IMR-90 (cell line): ENCODE results near the gene TMEM143. TPM values are rescaled to one million over a fixed set of nuclear protein-coding genes. Genes with fewer than 3 reads are reported as not detected.

Source experiments
- ATAC-seq: fragments of 200-7000 bp; cut with Tn5 transposase; 2 replicates; pipeline ENCODE4 v1.9.1; 2020; ENCODE audit warnings: low read depth, mild to moderate bottlenecking, moderate library complexity
- BruUV-seq: library from RNA; stranded (reverse); fragments of 400-500 nt; replicated peaks from 2 replicates; lab custom pipeline; 2021; lab: Mats Ljungman, UMichigan
- CTCF ChIA-PET: fragments of 300-600 bp; formaldehyde crosslinking; extraction: SDS; loops from one replicate; lab custom pipeline; 2021; ENCODE audit warnings: antibody characterized with exemption; lab: Yijun Ruan, JAX
- POLR2A ChIA-PET: fragments of 300-600 bp; sonication (Branson Sonifier 250); formaldehyde crosslinking; loops from one replicate; lab custom pipeline; 2022; ENCODE audit warnings: antibody characterized with exemption; ENCODE audit not compliant: unreplicated experiment; lab: Charles Lee
- DNase-seq: peaks from one replicate; pipeline ENCODE4 v3.0.0; 2013
- H2AFZ ChIP-seq: replicated peaks from 2 replicates; pipeline ENCODE3; 2013; ENCODE audit warnings: low read length, mild to moderate bottlenecking; ENCODE audit not compliant: poor library complexity
- H2AK5ac ChIP-seq: 2 replicates; pipeline ENCODE4 v1.6.1; 2013; ENCODE audit warnings: low read depth, low read length, inconsistent platforms
- H2AK9ac ChIP-seq: replicated peaks from 2 replicates; pipeline ENCODE3; 2013; ENCODE audit warnings: mild to moderate bottlenecking, low read depth, low read length, moderate library complexity; ENCODE audit not compliant: poor library complexity
- H2BK120ac ChIP-seq: 2 replicates; pipeline ENCODE4 v1.6.1; 2013; ENCODE audit warnings: low read depth, low read length, inconsistent platforms
- H2BK15ac ChIP-seq: 3 replicates; pipeline ENCODE4 v1.6.1; 2013; ENCODE audit warnings: low read depth, low read length, inconsistent platforms
- H2BK20ac ChIP-seq: 2 replicates; pipeline ENCODE4 v1.6.1; 2013; ENCODE audit warnings: low read depth, mild to moderate bottlenecking, inconsistent platforms, low read length, moderate library complexity
- H2BK5ac ChIP-seq: 2 replicates; pipeline ENCODE4 v1.6.1; 2013; ENCODE audit warnings: mild to moderate bottlenecking, low read depth, low read length, inconsistent platforms; ENCODE audit not compliant: poor library complexity, severe bottlenecking
- H3K14ac ChIP-seq: replicated peaks from 2 replicates; pipeline ENCODE4 v1.6.1; 2013; ENCODE audit warnings: low read depth, low read length, inconsistent platforms
- H3K18ac ChIP-seq: 2 replicates; pipeline ENCODE4 v1.6.1; 2013; ENCODE audit warnings: low read depth, low read length, control low read depth
- H3K23ac ChIP-seq: 2 replicates; pipeline ENCODE4 v1.6.1; 2013; ENCODE audit warnings: low read depth, low read length, inconsistent platforms
- H3K27ac ChIP-seq: 2 replicates; pipeline ENCODE4 v1.5.1; 2013; ENCODE audit warnings: mild to moderate bottlenecking, control low read depth, low read length; ENCODE audit not compliant: insufficient read depth
- H3K27me3 ChIP-seq: 2 replicates; pipeline ENCODE4 v1.6.1; 2013; ENCODE audit warnings: low read length; ENCODE audit not compliant: control insufficient read depth, insufficient read depth
- H3K36me3 ChIP-seq: 2 replicates; pipeline ENCODE4 v1.6.1; 2013; ENCODE audit warnings: low read length, mixed read lengths; ENCODE audit not compliant: control insufficient read depth, insufficient read depth
- H3K4ac ChIP-seq: 2 replicates; pipeline ENCODE4 v1.6.1; 2013; ENCODE audit warnings: low read depth, low read length, inconsistent platforms
- H3K4me1 ChIP-seq: 2 replicates; pipeline ENCODE4 v1.6.1; 2013; ENCODE audit warnings: low read length, mixed read lengths; ENCODE audit not compliant: control insufficient read depth, insufficient read depth
- H3K4me2 ChIP-seq: 2 replicates; pipeline ENCODE4 v1.6.1; 2013; ENCODE audit warnings: low read depth, mild to moderate bottlenecking, control low read depth, low read length, moderate library complexity
- H3K4me3 ChIP-seq: 2 replicates; pipeline ENCODE4 v1.5.1; 2013; ENCODE audit warnings: low read depth, mild to moderate bottlenecking, control low read depth, low read length, moderate library complexity; ENCODE audit not compliant: insufficient read depth
- H3K56ac ChIP-seq: 2 replicates; pipeline ENCODE4 v1.6.1; 2013; ENCODE audit warnings: low read length, inconsistent platforms; ENCODE audit not compliant: insufficient read depth; ENCODE audit errors: extremely low read depth
- H3K79me1 ChIP-seq, 2 experiments: 2 replicates each; pipeline ENCODE4 v1.6.1; 2013; ENCODE audit warnings: low read length in 2 of 2, inconsistent platforms in 1 of 2, low read depth in 1 of 2
- H3K9ac ChIP-seq: 2 replicates; pipeline ENCODE4 v1.6.1; 2013; ENCODE audit warnings: low read depth, low read length, control low read depth
- H3K9me1 ChIP-seq: 2 replicates; pipeline ENCODE4 v1.6.1; 2013; ENCODE audit warnings: low read length, inconsistent platforms; ENCODE audit not compliant: insufficient read depth
- H3K9me3 ChIP-seq: 2 replicates; pipeline ENCODE4 v1.6.1; 2013; ENCODE audit warnings: low read length; ENCODE audit not compliant: control insufficient read depth, insufficient read depth
- H4K20me1 ChIP-seq: 2 replicates; pipeline ENCODE4 v1.6.1; 2013; ENCODE audit warnings: low read length, inconsistent platforms; ENCODE audit not compliant: insufficient read depth
- H4K5ac ChIP-seq: 2 replicates; pipeline ENCODE4 v1.6.1; 2013; ENCODE audit warnings: mild to moderate bottlenecking, low read depth, low read length, control low read depth
- H4K8ac ChIP-seq, 2 experiments: 2 replicates each; pipeline ENCODE4 v1.6.1; 2013; ENCODE audit warnings: low read depth in 2 of 2, low read length in 2 of 2, control low read depth in 1 of 2, inconsistent platforms in 1 of 2
- H4K91ac ChIP-seq: 2 replicates; pipeline ENCODE4 v1.6.1; 2013; ENCODE audit warnings: low read depth, low read length, inconsistent platforms; ENCODE audit not compliant: insufficient read depth
- CEBPB ChIP-seq: IDR thresholded peaks from 2 replicates; pipeline ENCODE4 v1.6.1; 2012; ENCODE audit warnings: low read depth, low read length, improper control_type of control experiment
- CHD1 ChIP-seq: IDR thresholded peaks from 2 replicates; pipeline ENCODE4 v1.6.1; 2012; ENCODE audit warnings: low read depth, low read length, improper control_type of control experiment
- FOS ChIP-seq: fragments of 150-350 bp; IDR thresholded peaks from 2 replicates; pipeline ENCODE4 v1.6.1; 2016; ENCODE audit warnings: low read depth, low read length
- MAZ ChIP-seq: IDR thresholded peaks from 2 replicates; pipeline ENCODE4 v1.6.1; 2012; ENCODE audit warnings: low read depth, mild to moderate bottlenecking, low read length, improper control_type of control experiment, moderate library complexity, borderline replicate concordance
- MXI1 ChIP-seq: IDR thresholded peaks from 2 replicates; pipeline ENCODE4 v1.6.1; 2012; ENCODE audit warnings: low read depth, mild to moderate bottlenecking, low read length, moderate library complexity, borderline replicate concordance
- NFE2L2 ChIP-seq: fragments of 150-350 bp; IDR thresholded peaks from 2 replicates; pipeline ENCODE4 v1.6.1; 2016; ENCODE audit warnings: low read depth, mild to moderate bottlenecking, low read length
- POLR2A ChIP-seq: IDR thresholded peaks from 2 replicates; pipeline ENCODE4 v1.6.1; 2012; ENCODE audit warnings: mild to moderate bottlenecking, low read depth, low read length
- RAD21 ChIP-seq: IDR thresholded peaks from 2 replicates; pipeline ENCODE4 v1.6.1; 2012; ENCODE audit warnings: low read length, improper control_type of control experiment
- RFX5 ChIP-seq: IDR thresholded peaks from 2 replicates; pipeline ENCODE4 v1.8.0; 2012; ENCODE audit warnings: low read depth, mild to moderate bottlenecking, low read length, moderate library complexity
- SMC3 ChIP-seq: fragments of 150-350 bp; IDR thresholded peaks from 2 replicates; pipeline ENCODE4 v1.6.1; 2016; ENCODE audit warnings: low read depth, mild to moderate bottlenecking, antibody characterized with exemption, low read length, moderate library complexity
- WGBS, 2 experiments: methylation state at CpG; one replicate each; pipeline versions ENCODE4 v1.1.5 to v1.1.7; 2013; ENCODE audit warnings: missing lambda C conversion rate in 2 of 2; ENCODE audit not compliant: insufficient read length in 1 of 2; ENCODE audit errors: extremely low coverage in 2 of 2; 5-methylcytosine and 5-hydroxymethylcytosine counted together
- dilution Hi-C: fragments of 300-500 bp; cut with HindIII; formaldehyde crosslinking; loops from one replicate; pipeline ENCODE4 v1.14.3; 2018; ENCODE audit warnings: low sequenced_read_pairs; ENCODE audit not compliant: unreplicated experiment
- in situ Hi-C: fragments of 300-500 bp; cut with MboI; formaldehyde crosslinking; loops from 3 replicates; pipeline ENCODE4 v1.14.3; 2019; ENCODE audit warnings: low sequenced_read_pairs, inconsistent platforms, mixed read lengths
- intact Hi-C: fragments of 100-400 bp; cut with micrococcal nuclease; formaldehyde crosslinking; loops from 2 replicates; pipeline ENCODE4 v1.10.0; 2022
- polyA plus RNA-seq, 3 experiments: library from polyadenylated mRNA; depleted of rRNA; stranded (reverse); fragments of >200 nt; gene quantifications; 2 replicates each; pipeline ENCODE4 v1.2.3, GENCODE V29; 2012; ENCODE audit warnings: low replicate concordance in 1 of 3
- total RNA-seq: library from RNA; depleted of rRNA; stranded (reverse); fragments of >200 nt; gene quantifications from 2 replicates; pipeline ENCODE4 v1.2.3, GENCODE V29; 2012
- TF ChIP-seq, protein P1 (sequence below): fragments of 150-350 bp; IDR thresholded peaks from 2 replicates; pipeline ENCODE4 v1.6.1; 2017; ENCODE audit warnings: mild to moderate bottlenecking, antibody characterized with exemption, low read length, low read depth
- TF ChIP-seq, protein P2 (sequence below): conservative IDR thresholded peaks from 2 replicates; pipeline ENCODE4 v1.5.1; 2012; ENCODE audit warnings: mild to moderate bottlenecking, low read depth, low read length, improper control_type of control experiment
- TF ChIP-seq, protein P3 (sequence below): fragments of 150-350 bp; IDR thresholded peaks from 2 replicates; pipeline ENCODE4 v1.6.1; 2016; ENCODE audit warnings: low read depth, mild to moderate bottlenecking, low read length, moderate library complexity, borderline replicate concordance

The TMEM143 gene
- total and polyA plus RNA-seq, 2 of the 4 experiments (the other 2 are of a cell fraction), result 1.3 to 7.6 TPM

DNA sequence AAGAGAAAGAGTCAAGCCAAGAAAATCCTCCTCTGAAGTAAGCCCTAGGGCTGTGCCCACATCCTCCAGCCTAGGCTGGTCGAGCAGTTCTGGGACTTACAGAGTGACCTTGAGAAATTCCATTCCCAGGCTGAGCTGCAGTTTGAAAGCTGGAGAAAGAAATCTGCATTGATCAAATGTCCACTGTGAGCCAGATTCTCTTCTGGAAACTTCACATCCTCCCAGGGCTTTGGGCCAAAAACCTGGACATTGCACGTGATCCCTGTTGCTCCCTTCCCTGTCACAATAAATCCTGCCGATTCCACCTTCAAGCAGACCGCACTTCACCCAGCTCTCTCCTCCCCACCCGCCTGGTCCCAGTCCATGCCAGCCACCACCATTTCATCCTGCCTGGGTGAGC is 15.7 kb downstream of the TMEM143 start:
- Histone ChIP-seq H4K20me1 (no peaks in the 10 kb centered on the region), H3K4me2 (no peak overlapping the region), H3K23ac (no peak overlapping the region), H3K4me3 (no peak overlapping the region), H4K91ac (no peak overlapping the region), H3K27me3 (no peaks in the 10 kb centered on the region), H3K14ac (no peak overlapping the region), H2BK5ac (no peak overlapping the region), H4K8ac (no peak overlapping the region), H3K27ac (no peak overlapping the region), H2AK9ac (no peak overlapping the region), H2BK20ac (no peak overlapping the region), H3K56ac (no peak overlapping the region), H2BK120ac (no peak overlapping the region), H2AFZ (no peak overlapping the region), H3K18ac (no peak overlapping the region), H2AK5ac (no peak overlapping the region), H3K9me1 (peaks cover 2% of the 10 kb centered on the region), H2BK15ac (no peak overlapping the region), H3K36me3 (no peaks in the 10 kb centered on the region), H4K5ac (no peak overlapping the region), H3K4ac (no peak overlapping the region), H3K4me1 (no peaks in the 10 kb centered on the region), H3K79me1 (no peaks in the 10 kb centered on the region), H3K9me3 (no peaks in the 10 kb centered on the region), H3K9ac (no peak overlapping the region)
- TF ChIP-seq SMC3 (no peak), NFE2L2 (no peak), MXI1 (no peak), RFX5 (no peak), CHD1 (no peak), RAD21 (no peak), POLR2A (no peak), CEBPB (no peak), FOS (no peak), MAZ (no peak)
- TF ChIP-seq, protein P1, sequence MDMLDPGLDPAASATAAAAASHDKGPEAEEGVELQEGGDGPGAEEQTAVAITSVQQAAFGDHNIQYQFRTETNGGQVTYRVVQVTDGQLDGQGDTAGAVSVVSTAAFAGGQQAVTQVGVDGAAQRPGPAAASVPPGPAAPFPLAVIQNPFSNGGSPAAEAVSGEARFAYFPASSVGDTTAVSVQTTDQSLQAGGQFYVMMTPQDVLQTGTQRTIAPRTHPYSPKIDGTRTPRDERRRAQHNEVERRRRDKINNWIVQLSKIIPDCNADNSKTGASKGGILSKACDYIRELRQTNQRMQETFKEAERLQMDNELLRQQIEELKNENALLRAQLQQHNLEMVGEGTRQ, result no peak
- TF ChIP-seq, protein P2, sequence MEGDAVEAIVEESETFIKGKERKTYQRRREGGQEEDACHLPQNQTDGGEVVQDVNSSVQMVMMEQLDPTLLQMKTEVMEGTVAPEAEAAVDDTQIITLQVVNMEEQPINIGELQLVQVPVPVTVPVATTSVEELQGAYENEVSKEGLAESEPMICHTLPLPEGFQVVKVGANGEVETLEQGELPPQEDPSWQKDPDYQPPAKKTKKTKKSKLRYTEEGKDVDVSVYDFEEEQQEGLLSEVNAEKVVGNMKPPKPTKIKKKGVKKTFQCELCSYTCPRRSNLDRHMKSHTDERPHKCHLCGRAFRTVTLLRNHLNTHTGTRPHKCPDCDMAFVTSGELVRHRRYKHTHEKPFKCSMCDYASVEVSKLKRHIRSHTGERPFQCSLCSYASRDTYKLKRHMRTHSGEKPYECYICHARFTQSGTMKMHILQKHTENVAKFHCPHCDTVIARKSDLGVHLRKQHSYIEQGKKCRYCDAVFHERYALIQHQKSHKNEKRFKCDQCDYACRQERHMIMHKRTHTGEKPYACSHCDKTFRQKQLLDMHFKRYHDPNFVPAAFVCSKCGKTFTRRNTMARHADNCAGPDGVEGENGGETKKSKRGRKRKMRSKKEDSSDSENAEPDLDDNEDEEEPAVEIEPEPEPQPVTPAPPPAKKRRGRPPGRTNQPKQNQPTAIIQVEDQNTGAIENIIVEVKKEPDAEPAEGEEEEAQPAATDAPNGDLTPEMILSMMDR, result no peak
- TF ChIP-seq, protein P3, sequence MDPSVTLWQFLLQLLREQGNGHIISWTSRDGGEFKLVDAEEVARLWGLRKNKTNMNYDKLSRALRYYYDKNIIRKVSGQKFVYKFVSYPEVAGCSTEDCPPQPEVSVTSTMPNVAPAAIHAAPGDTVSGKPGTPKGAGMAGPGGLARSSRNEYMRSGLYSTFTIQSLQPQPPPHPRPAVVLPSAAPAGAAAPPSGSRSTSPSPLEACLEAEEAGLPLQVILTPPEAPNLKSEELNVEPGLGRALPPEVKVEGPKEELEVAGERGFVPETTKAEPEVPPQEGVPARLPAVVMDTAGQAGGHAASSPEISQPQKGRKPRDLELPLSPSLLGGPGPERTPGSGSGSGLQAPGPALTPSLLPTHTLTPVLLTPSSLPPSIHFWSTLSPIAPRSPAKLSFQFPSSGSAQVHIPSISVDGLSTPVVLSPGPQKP, result no peak
- WGBS, 2 experiments, result 64% methylated on average over 4 of the region's 5 CpGs; no CpG with 5 or more reads in 1 of the 2 experiments
- in situ Hi-C loops, result no loop called here
- dilution Hi-C loops, result no loop called here
- ATAC-seq (no peak), DNase-seq (no peak)
- intact Hi-C loops, result no loop called here
- BruUV-seq, result no TSS peak
- CTCF ChIA-PET, result interaction anchor here (1.5 kb wide), 1 partner anchor 14 kb away, joined by 4 read pairs; no protein-coding TSS in a partner anchor
- POLR2A ChIA-PET, result no interaction called here
